HepG2 (cell line): Measurements from ENCODE around the gene MS4A14. TPM values are rescaled to one million over a fixed set of nuclear protein-coding genes. Genes with fewer than 3 reads are reported as not detected.

Experiments used
- ATAC-seq: fragments of 200-7000 bp; cut with Tn5 transposase; 3 replicates; pipeline ENCODE4 v1.9.1; 2020; ENCODE audit warnings: mild to moderate bottlenecking, moderate library complexity
- BruUV-seq: library from RNA; stranded (reverse); fragments of 400-500 nt; replicated peaks from 2 replicates; lab custom pipeline; 2021; lab: Mats Ljungman, UMichigan
- CTCF ChIA-PET: fragments of 300-600 bp; formaldehyde crosslinking; extraction: SDS; loops from one replicate; lab custom pipeline; 2021; ENCODE audit warnings: low total read pairs, inconsistent platforms, low intra/inter-chr PET ratio; lab: Yijun Ruan, JAX
- POLR2A ChIA-PET: fragments of 350-600 bp; sonication (Branson Sonifier 250); formaldehyde crosslinking; loops from one replicate; lab custom pipeline; 2020; ENCODE audit warnings: antibody characterized with exemption, inconsistent platforms; lab: Yijun Ruan, JAX
- DNase-seq: peaks from one replicate; pipeline ENCODE4 v3.0.0-alpha.2; 2015; ENCODE audit warnings: low spot score
- FAIRE-seq: peaks from 3 replicates; lab custom pipeline; 2011; peaks lifted over from hg19 to GRCh38; lab: Jason Lieb, UNC
- H2AFZ ChIP-seq: one replicate; pipeline ENCODE4 v1.6.1; 2011; ENCODE audit warnings: low read length, inconsistent platforms
- H3K27ac ChIP-seq: fragments of 300-600 bp; 3 replicates; pipeline ENCODE4 v1.8.0; 2011; ENCODE audit warnings: mixed run types, mild to moderate bottlenecking, mixed read lengths, low read length, inconsistent platforms; ENCODE audit not compliant: insufficient read depth; ENCODE audit errors: extremely low read length
- H3K27me3 ChIP-seq, 2 experiments: fragments of 200-600 bp in 1 of 2; 2 replicates in 1 of 2; 3 replicates in 1 of 2; pipeline versions ENCODE4 v1.6.0 to v1.8.0; 2011; ENCODE audit warnings: low read length in 2 of 2, mild to moderate bottlenecking in 2 of 2, moderate library complexity in 2 of 2, inconsistent platforms in 1 of 2; ENCODE audit not compliant: insufficient read depth in 2 of 2, control insufficient read depth in 1 of 2
- H3K36me3 ChIP-seq, 2 experiments: fragments of 200-600 bp in 1 of 2; replicated peaks in 1 of 2; 2 replicates in 1 of 2; 3 replicates in 1 of 2; pipeline versions ENCODE4 v1.5.1 to v1.8.0; 2011; ENCODE audit warnings: low read length in 2 of 2, inconsistent platforms in 1 of 2; ENCODE audit not compliant: insufficient read depth in 2 of 2, control insufficient read depth in 1 of 2
- H3K4me1 ChIP-seq: 2 replicates; pipeline ENCODE4 v1.5.1; 2012; ENCODE audit warnings: low read length, inconsistent platforms; ENCODE audit not compliant: insufficient read depth
- H3K4me2 ChIP-seq: 2 replicates; pipeline ENCODE4 v1.6.0; 2011; ENCODE audit warnings: low read depth, low read length, inconsistent platforms
- H3K4me3 ChIP-seq, 3 experiments: fragments of 200-600 bp in 1 of 3; sonication (generic), shearing (Covaris generic) in 1 of 3; replicated peaks in 1 of 3; 2 replicates each; pipeline ENCODE4 v1.5.1; 2011 to 2016; ENCODE audit warnings: low read length in 3 of 3, inconsistent platforms in 2 of 3, low read depth in 2 of 3, mild to moderate bottlenecking in 2 of 3, control low read depth in 1 of 3, mixed read lengths in 1 of 3; ENCODE audit not compliant: insufficient read depth in 1 of 3
- H3K79me2 ChIP-seq: one replicate; pipeline ENCODE4 v1.6.1; 2011; ENCODE audit warnings: low read length, inconsistent platforms; ENCODE audit not compliant: insufficient read depth
- H3K9ac ChIP-seq: 2 replicates; pipeline ENCODE4 v1.6.0; 2011; ENCODE audit warnings: mild to moderate bottlenecking, low read depth, low read length, inconsistent platforms; ENCODE audit not compliant: insufficient read depth
- H3K9me3 ChIP-seq: 2 replicates; pipeline ENCODE4 v1.5.1; 2012; ENCODE audit warnings: mild to moderate bottlenecking, low read length
- H4K20me1 ChIP-seq: 2 replicates; pipeline ENCODE4 v1.6.0; 2011; ENCODE audit warnings: inconsistent platforms, mild to moderate bottlenecking, low read length, moderate library complexity; ENCODE audit not compliant: insufficient read depth
- CC2D1A ChIP-seq: sonication (generic); formaldehyde crosslinking; IDR thresholded peaks from 2 replicates; pipeline ENCODE4 v1.8.1; 2023; ENCODE audit warnings: mild to moderate bottlenecking, missing genetic modification reagents
- GATAD1 ChIP-seq: IDR thresholded peaks from 2 replicates; pipeline ENCODE4 v1.6.1; 2016; ENCODE audit warnings: missing genetic modification reagents, missing compliant biosample characterization
- PITX1 ChIP-seq: sonication (generic); formaldehyde crosslinking; IDR thresholded peaks from 2 replicates; pipeline ENCODE4 v1.5.1; 2020; ENCODE audit warnings: mild to moderate bottlenecking, missing genetic modification reagents
- RFX3 ChIP-seq: IDR thresholded peaks from 2 replicates; pipeline ENCODE4 v1.6.1; 2016; ENCODE audit warnings: missing biosample characterization, missing genetic modification reagents
- TBP ChIP-seq: sonication (generic); formaldehyde crosslinking; IDR thresholded peaks from 2 replicates; pipeline ENCODE4 v1.5.0; 2020; ENCODE audit warnings: missing genetic modification reagents
- ZKSCAN8 ChIP-seq: IDR thresholded peaks from 2 replicates; pipeline ENCODE4 v1.6.1; 2016; ENCODE audit warnings: borderline replicate concordance, missing genetic modification reagents, missing compliant biosample characterization
- ZNF121 ChIP-seq: sonication (generic); formaldehyde crosslinking; IDR thresholded peaks from 2 replicates; pipeline ENCODE4 v1.5.0; 2020; ENCODE audit warnings: mild to moderate bottlenecking, missing genetic modification reagents
- ZNF253 ChIP-seq: sonication (generic); formaldehyde crosslinking; IDR thresholded peaks from 2 replicates; pipeline ENCODE4 v1.8.0; 2022; ENCODE audit warnings: mild to moderate bottlenecking, missing genetic modification reagents, borderline replicate concordance
- ZNF484 ChIP-seq: sonication (generic); formaldehyde crosslinking; IDR thresholded peaks from 2 replicates; pipeline ENCODE4 v1.5.1; 2020; ENCODE audit warnings: mild to moderate bottlenecking, low read depth, missing genetic modification reagents, borderline replicate concordance
- ZNF546 ChIP-seq: sonication (generic); formaldehyde crosslinking; conservative IDR thresholded peaks from 2 replicates; pipeline ENCODE4 v1.8.1; 2023; ENCODE audit warnings: mild to moderate bottlenecking, missing genetic modification reagents
- WGBS: methylation state at CpG from one replicate; pipeline ENCODE4 v1.1.6; 2017; ENCODE audit warnings: low lambda C conversion rate; 5-methylcytosine and 5-hydroxymethylcytosine counted together
- in situ Hi-C: cut with HindIII; loops from 2 replicates; pipeline ENCODE4 v1.10.0; 2017; ENCODE audit warnings: low pct_unique_long_range_greater_than_20kb; ENCODE audit not compliant: extremely low pct_ligation_motif_present
- intact Hi-C: fragments of 100-400 bp; cut with micrococcal nuclease; formaldehyde crosslinking; loops from one replicate; pipeline ENCODE4 v1.10.0; 2022; ENCODE audit not compliant: unreplicated experiment
- polyA plus RNA-seq, 8 experiments: library from polyadenylated mRNA; depleted of rRNA in 3 of 8; stranded (reverse) in 7 of 8; unstranded in 1 of 8; fragments of >200 nt; fragmentation: Illumina TruSeq in 4 of 8; extraction: Trizol in 4 of 8; gene quantifications; 2 replicates each; pipeline versions ENCODE4 v1.2.1 to v1.2.3, GENCODE V29; 2011 to 2016; ENCODE audit warnings: low read depth in 4 of 8, missing spikeins in 1 of 8, mixed read lengths in 1 of 8; ENCODE audit not compliant: insufficient read depth in 1 of 8
- total RNA-seq, 5 experiments: library from RNA; depleted of rRNA; stranded (reverse); fragments of >200 nt; fragmentation: Illumina TruSeq; extraction: Trizol; gene quantifications; 2 replicates each; pipeline ENCODE4 v1.2.3, GENCODE V29; 2016; ENCODE audit warnings: low read depth in 1 of 5
- TF ChIP-seq, protein P1 (sequence below): sonication (generic); formaldehyde crosslinking; IDR thresholded peaks from 2 replicates; pipeline ENCODE4 v1.8.0; 2022; ENCODE audit warnings: mild to moderate bottlenecking, missing genetic modification reagents, moderate library complexity
- TF ChIP-seq, protein P2 (sequence below): sonication (generic); formaldehyde crosslinking; IDR thresholded peaks from 2 replicates; pipeline ENCODE4 v1.4.0; 2020; ENCODE audit warnings: mild to moderate bottlenecking, missing genetic modification reagents

MS4A14 gene
- total and polyA plus RNA-seq, 2 of the 13 experiments (the other 11 are each of a cell fraction or from before 2014, with no cell fraction given) = not detected

DNA sequence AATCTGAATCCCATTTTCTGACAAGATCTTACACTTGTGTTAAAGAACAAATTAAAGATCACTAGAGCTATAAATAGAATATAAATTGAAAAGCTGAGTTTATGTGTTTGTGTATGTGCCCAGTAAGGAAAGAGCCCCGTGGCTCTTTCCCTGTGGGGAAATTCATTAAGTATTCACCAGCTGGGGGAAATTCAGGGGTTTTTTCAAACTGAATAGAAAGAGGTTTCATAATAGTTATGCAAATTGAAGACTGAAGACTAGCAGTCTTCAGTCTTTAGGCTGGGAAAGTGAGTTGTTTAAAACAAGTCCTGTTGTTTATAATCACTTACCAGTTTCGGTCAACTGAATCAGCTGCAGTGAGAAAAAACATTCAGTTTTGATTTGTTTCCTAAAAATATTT is 29.2 kb upstream of the MS4A14 start:
- H3K27ac ChIP-seq = no peak overlapping the region
- POLR2A ChIA-PET = no interaction called here
- no peak overlapping the region for H2AFZ ChIP-seq
- peaks cover 0 to 5% of the 10 kb centered on the region in 2 experiments; a peak in 2 of 5 replicates for H3K27me3 ChIP-seq
- intact Hi-C loops = no loop called here
- no peaks in the 10 kb centered on the region for H3K9me3 ChIP-seq
- no TSS peak for BruUV-seq
- CTCF ChIA-PET = no interaction called here
- FAIRE-seq (no peak), DNase-seq (no peak), ATAC-seq (no peak)
- in situ Hi-C loops = no loop called here
- TF ChIP-seq CC2D1A (CRISPR knock-in tag) (no peak), PITX1 (no peak), GATAD1 (CRISPR knock-in tag) (no peak)
- TF ChIP-seq, protein P1, sequence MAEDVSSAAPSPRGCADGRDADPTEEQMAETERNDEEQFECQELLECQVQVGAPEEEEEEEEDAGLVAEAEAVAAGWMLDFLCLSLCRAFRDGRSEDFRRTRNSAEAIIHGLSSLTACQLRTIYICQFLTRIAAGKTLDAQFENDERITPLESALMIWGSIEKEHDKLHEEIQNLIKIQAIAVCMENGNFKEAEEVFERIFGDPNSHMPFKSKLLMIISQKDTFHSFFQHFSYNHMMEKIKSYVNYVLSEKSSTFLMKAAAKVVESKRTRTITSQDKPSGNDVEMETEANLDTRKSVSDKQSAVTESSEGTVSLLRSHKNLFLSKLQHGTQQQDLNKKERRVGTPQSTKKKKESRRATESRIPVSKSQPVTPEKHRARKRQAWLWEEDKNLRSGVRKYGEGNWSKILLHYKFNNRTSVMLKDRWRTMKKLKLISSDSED = no peak
- no peak overlapping the region for H3K4me3 ChIP-seq
- H3K79me2 ChIP-seq = no peaks in the 10 kb centered on the region
- H4K20me1 ChIP-seq = no peaks in the 10 kb centered on the region
- H3K4me2 ChIP-seq = no peak overlapping the region
- H3K4me1 ChIP-seq = peaks cover 11% of the 10 kb centered on the region
- no peak overlapping the region for H3K9ac ChIP-seq
- no peaks in the 10 kb centered on the region for H3K36me3 ChIP-seq
- WGBS = 1% methylated on average over 2 of the region's 2 CpGs

DNA sequence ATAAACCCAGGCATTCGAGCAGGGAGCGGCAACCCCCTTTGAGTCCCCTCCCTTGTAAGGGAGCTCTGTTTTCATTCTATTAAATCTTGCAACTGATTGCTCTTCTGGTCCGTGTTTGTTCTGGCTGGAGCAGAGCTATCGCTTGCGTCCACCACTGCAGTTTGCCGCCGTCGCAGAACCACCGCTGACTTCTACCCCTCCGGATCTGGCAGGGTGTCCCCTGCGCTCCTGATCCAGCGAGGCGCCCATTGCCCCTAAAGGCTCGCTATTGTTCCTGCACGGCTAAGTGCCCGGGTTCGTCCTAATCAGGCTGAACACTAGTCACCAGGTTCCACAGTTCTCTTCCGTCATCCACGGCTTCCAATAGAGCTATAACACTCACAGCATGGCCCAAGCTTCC is 28.4 kb upstream of the MS4A14 start:
- CTCF ChIA-PET = no interaction called here
- WGBS = 52% methylated on average over 19 of the region's 19 CpGs
- ATAC-seq = no peak

More for the DNA sequence above, 28.4 kb upstream of the MS4A14 start:
- Histone ChIP-seq H3K4me2 (no peak overlapping the region), H2AFZ (no peak overlapping the region), H3K27me3 (peaks cover 0 to 5% of the 10 kb centered on the region in 2 experiments; a peak in 3 of 5 replicates), H4K20me1 (no peaks in the 10 kb centered on the region), H3K4me3 (no peak overlapping the region), H3K27ac (no peak overlapping the region), H3K9ac (no peak overlapping the region), H3K4me1 (peaks cover 11% of the 10 kb centered on the region), H3K36me3 (no peaks in the 10 kb centered on the region), H3K9me3 (no peaks in the 10 kb centered on the region), H3K79me2 (no peaks in the 10 kb centered on the region)
- DNase-seq = no peak
- in situ Hi-C loops = no loop called here
- intact Hi-C loops = no loop called here
- TF ChIP-seq TBP (CRISPR knock-in tag) (no peak), RFX3 (no peak), ZNF484 (CRISPR knock-in tag) (no peak), CC2D1A (CRISPR knock-in tag) (no peak), ZNF253 (CRISPR knock-in tag) (no peak), ZNF121 (CRISPR knock-in tag) (no peak), ZNF546 (CRISPR knock-in tag) (no peak), ZKSCAN8 (CRISPR knock-in tag) (no peak)
- TF ChIP-seq, protein P2, sequence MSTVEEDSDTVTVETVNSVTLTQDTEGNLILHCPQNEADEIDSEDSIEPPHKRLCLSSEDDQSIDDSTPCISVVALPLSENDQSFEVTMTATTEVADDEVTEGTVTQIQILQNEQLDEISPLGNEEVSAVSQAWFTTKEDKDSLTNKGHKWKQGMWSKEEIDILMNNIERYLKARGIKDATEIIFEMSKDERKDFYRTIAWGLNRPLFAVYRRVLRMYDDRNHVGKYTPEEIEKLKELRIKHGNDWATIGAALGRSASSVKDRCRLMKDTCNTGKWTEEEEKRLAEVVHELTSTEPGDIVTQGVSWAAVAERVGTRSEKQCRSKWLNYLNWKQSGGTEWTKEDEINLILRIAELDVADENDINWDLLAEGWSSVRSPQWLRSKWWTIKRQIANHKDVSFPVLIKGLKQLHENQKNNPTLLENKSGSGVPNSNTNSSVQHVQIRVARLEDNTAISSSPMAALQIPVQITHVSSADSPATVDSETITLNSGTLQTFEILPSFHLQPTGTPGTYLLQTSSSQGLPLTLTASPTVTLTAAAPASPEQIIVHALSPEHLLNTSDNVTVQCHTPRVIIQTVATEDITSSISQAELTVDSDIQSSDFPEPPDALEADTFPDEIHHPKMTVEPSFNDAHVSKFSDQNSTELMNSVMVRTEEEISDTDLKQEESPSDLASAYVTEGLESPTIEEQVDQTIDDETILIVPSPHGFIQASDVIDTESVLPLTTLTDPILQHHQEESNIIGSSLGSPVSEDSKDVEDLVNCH (CRISPR knock-in tag) = no peak
- POLR2A ChIA-PET = no interaction called here
- no TSS peak for BruUV-seq
- no peak for FAIRE-seq
